Astrocyte (in vitro differentiated cells and primary cell): ENCODE data around the gene NRDC.

ENCODE experiments used
- EZH2 ChIP-seq: IDR thresholded peaks from 2 replicates; pipeline ENCODE4 v1.6.1; 2012; ENCODE audit warnings: mild to moderate bottlenecking, low read length, inconsistent platforms; ENCODE audit not compliant: insufficient read depth
- TF ChIP-seq, protein P1 (sequence below): IDR thresholded peaks from 2 replicates; pipeline ENCODE4 v1.5.1; 2011; ENCODE audit warnings: low read depth, mild to moderate bottlenecking, inconsistent platforms, low read length, moderate library complexity; ENCODE audit not compliant: insufficient read depth

DNA sequence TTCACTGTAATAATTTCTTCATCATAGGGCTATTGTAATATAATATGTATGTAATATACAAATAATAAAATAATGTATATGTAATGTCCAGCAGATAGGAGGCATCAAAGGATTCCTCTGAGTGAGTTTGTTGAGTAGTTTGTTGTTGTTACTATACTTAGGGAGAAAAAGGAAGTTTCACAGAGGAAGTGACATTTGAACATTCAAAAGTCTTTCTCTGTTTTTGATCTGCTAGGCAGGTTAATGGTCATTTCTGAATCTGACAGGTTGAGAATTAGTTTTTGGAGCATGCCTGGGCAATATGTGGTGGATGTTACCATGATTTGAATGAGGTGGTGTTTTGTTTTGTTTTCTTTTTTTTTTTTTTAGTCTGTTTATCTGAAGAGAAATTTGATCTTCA is 102.1 kb downstream of the NRDC start:
- TF ChIP-seq, protein P1, sequence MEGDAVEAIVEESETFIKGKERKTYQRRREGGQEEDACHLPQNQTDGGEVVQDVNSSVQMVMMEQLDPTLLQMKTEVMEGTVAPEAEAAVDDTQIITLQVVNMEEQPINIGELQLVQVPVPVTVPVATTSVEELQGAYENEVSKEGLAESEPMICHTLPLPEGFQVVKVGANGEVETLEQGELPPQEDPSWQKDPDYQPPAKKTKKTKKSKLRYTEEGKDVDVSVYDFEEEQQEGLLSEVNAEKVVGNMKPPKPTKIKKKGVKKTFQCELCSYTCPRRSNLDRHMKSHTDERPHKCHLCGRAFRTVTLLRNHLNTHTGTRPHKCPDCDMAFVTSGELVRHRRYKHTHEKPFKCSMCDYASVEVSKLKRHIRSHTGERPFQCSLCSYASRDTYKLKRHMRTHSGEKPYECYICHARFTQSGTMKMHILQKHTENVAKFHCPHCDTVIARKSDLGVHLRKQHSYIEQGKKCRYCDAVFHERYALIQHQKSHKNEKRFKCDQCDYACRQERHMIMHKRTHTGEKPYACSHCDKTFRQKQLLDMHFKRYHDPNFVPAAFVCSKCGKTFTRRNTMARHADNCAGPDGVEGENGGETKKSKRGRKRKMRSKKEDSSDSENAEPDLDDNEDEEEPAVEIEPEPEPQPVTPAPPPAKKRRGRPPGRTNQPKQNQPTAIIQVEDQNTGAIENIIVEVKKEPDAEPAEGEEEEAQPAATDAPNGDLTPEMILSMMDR, result no peak
- no peak for TF ChIP-seq EZH2
